GDM1 (cell line): ENCODE data around the gene LEFTY2.
"Not testable (repeated sequence)": the region's sequence is repeated elsewhere in the genome, so short reads cannot be mapped to it uniquely, and the experiment has no call there.

ENCODE experiments used
- DNase-seq: peaks from one replicate; lab custom pipeline; 2025; lab: John Stamatoyannopoulos, UW

The LEFTY2 gene, protein sequence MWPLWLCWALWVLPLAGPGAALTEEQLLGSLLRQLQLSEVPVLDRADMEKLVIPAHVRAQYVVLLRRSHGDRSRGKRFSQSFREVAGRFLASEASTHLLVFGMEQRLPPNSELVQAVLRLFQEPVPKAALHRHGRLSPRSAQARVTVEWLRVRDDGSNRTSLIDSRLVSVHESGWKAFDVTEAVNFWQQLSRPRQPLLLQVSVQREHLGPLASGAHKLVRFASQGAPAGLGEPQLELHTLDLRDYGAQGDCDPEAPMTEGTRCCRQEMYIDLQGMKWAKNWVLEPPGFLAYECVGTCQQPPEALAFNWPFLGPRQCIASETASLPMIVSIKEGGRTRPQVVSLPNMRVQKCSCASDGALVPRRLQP

DNA sequence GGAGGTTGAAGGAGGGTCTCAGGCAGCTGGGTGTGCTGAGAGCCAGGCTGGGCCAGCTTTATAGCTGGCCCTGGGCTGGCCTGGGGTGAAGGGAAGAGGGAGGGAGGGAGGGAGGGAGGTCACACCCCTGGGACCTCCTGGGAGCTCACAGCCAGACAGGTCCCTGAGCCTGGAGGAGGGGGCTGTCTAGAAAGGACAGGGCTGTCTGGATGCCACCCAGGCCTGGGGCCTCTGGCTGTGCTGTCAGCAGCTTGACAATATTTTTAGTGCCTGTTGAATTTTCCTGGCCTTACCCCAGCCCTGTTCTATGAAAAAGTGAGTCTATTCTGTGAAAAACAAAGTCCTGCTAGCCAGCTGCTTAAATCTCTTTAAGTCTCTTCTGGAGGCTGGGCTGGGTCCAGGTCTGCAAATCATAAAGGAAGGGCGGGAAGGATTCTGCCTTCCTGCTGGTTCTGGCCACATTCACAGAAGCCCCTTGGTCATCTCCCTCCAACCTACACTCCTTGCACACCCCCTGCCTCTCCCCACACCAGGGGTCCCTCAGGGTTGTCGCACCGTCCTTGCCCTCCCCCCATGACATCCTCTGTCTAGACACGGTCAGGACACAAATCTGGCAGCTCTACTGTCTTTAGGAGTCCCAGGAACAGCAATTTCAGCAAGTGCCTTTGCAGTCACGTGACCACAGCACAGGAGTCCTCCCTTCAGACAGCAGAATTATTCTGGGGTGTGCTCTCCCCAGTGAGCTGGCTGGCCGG lies at the start of gene LEFTY2:
LEFTY2 (minus strand) TSS at position 34 of the 755 bp plus-strand sequence. CDS start 80 bp downstream, outside the sequence.
- DNase-seq: no peak

DNA sequence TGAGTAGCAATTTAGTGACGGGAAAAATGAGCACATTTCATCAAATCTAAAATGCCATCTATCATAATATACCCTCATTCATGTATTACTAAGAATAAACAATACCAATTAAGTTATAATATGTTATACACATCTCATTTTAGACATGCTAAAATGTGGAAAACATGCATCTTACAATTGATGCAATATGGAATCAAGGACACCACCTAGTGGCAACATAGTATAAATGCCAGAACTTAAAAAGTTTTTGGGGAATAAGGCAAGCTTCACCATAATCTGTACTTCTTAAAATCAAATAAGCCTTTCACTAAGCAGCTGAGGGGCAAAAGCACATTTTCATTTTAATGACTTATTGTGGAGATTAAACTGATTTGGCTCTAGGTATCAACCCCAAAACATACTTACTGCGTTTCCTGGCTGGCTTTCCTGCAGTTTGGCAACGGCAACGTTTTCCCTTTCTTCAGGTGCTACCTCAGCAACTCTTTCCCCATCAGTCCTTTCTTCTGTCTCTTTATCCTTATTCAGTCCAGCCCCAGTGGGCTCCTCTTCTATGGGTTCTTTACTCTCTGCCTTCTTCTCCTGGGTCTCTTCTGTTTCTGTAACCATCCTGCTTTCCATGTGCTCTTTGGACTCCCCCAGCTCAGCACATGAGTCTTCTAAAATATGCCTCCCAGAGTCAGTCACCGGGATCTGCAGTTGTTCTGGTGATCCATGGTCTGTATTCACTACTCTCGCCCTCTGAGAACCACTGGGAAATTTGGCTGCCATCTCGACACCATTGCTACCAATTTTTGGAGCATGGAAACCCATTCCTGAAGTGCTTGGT lies 46.7 kb upstream of the LEFTY2 start:
- peak; percentile 16 for DNase-seq

DNA sequence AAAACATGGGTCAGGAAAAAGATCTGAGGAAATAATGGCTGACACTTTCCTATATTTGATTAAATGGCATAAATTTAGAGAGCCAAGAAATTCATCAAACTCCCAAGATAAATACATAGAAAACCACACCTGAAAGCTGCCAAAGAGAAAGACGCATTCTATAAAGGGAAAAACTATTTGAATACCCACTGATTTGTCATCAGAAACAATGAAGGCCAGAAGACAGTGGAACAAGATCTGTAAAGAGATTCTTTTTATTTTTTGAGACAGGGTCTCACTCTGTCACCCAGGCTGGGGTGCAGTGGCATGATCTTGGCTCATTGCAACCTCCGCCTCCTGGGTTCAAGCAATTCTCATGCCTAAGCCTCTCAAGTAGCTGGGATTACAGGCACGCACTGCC lies 40.7 kb upstream of the LEFTY2 start:
- no peak for DNase-seq

DNA sequence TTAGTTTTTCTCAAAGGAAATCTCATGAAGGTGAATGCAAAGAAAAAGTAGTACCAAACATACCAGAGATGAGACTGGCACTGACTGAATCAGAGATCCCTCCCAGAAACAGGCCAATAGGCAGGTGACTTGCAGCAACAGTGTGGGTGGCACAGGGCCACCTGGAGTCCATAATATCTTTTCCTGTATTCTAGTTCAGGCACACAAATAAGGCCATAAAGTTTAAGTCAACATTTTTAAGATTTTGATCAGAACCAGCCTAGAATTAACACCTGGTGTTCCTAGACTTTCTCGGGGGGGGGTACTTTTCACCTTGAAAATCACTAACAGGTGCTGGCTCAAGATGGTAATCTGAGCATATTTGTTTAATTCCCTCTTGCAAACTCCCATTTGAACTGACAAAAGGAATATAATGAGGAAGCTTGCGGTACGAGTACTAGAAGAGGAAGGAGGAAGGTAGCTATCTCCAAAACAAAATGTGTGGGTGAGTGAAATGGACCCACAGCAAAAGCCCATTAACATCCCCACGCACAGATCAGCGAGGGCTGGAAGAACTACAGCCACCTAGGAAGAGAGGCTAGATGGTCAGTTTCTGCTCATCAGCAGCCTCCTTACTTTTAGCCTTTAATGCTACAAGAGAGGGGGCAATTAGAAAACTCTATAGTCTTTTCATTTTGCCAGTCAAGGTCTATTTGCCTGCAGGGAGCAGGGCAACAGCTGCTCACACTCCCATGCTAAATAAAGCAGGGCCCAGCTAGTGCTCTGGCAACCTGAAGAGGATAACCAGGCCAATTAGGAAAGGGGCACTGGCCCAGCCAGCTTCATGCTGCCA lies 39.2 kb upstream of the LEFTY2 start:
- DNase-seq: no peak

DNA sequence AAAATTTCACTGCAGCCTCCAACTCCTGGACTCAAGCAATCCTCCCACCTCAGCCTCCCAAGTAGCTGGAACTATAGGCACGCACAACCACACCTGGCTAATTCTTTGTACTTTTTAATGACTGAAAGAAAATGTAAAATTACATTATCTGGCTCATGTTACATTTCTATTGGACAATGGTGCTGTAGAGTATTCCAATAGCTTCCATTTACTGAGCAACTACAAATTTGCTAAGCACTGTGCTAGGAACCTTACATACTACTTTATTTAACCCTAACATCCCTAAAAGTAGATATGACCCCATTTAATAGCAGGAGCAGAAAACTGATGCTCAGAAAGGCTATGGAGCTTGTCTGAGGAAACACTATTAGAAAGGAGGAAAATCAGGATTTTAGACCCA lies 38.4 kb upstream of the LEFTY2 start:
- no peak for DNase-seq

DNA sequence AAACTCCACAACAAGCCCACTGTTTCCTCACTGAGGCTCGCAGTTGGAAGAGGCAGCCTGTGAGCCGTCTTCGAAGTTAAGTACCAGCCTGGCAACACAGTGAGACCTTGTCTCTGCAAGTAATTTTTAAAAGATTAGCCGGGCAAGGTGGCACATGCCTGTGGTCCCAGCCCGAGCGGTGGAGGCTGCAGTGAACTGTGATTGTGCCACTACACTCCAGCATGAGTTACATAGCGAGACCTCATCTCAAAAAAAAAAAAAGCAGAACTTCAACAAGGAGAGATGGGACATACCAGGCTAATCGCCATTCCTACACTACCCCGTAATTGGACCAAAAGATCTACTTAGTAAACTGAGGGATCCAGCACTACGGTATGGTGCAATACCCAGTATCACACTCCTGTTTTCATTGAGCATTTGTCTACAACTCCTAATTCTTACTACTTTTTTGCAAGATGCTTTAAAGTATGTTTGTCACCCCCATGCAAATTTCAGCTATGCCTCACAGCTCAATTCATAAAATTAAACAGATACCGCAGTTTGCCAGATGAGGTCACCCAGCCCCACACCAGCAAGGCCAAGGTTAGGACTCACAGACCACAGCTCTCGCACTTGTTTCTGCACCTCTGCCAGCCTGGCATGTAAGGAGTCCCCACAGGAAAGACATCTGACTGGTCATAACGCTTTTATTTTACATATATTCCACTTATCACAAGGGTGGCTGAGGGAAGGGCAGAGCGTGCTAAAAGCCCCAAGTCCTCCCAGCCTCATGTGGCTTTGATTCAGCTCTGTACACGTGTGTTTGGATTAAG lies 37.1 kb upstream of the LEFTY2 start:
- no peak for DNase-seq

DNA sequence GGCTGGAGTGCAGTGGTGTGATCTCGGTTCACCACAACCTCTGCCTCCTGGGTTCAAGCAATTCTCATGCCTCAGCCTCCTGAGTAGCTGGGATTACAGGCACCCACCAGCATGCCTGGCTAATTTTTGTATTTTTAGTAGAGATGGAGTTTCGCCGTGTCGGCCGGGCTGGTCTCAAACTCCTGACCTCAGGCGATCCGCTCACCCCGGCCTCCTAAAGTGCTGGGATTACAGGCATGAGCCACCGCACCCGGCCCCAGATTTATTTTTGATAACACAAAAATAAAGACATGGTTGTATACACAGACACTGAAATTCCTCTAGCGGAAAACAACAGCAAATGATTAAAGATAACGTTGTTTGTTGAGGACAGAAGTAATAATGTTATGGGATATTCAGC lies 34.1 kb upstream of the LEFTY2 start:
- DNase-seq: not testable (repeated sequence)

DNA sequence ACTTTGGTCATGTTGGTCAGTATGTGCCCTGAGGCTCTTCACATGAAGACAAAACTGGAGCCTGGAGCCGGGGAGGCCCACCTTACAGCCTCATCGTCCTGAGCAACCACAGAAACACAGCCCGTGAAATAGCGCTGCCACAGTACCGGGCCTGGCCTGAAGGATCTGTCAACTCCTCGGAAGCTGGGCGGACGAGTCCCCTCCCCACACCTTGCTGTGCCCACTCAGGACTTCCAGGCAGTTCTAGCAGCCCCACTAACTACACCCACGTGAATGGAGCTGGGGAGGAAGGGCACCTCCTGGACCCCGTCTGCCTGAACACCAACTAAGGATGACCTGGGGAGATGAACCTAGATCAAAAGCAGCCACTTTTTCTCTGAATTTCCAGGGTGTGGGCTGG lies 33.4 kb upstream of the LEFTY2 start:
- DNase-seq: no peak

DNA sequence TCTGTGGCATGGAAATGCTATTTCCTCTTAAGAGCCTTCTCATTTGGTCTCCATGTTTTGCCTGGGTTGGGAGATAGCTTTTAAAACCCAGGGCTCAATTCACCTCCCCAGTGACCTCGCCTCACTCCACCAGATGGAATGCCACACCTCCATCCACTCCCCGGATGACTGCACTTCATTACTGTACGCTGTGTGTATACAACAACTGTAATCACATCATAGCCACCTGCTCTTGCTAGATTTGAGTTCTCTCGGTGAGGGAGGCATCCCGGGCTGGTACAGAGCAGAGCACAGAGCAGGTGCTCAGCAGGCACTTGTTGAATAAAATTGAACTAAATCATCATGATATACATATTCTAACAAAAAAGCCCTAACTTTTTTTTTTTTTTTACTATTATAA lies 32.1 kb upstream of the LEFTY2 start:
- DNase-seq: no peak

DNA sequence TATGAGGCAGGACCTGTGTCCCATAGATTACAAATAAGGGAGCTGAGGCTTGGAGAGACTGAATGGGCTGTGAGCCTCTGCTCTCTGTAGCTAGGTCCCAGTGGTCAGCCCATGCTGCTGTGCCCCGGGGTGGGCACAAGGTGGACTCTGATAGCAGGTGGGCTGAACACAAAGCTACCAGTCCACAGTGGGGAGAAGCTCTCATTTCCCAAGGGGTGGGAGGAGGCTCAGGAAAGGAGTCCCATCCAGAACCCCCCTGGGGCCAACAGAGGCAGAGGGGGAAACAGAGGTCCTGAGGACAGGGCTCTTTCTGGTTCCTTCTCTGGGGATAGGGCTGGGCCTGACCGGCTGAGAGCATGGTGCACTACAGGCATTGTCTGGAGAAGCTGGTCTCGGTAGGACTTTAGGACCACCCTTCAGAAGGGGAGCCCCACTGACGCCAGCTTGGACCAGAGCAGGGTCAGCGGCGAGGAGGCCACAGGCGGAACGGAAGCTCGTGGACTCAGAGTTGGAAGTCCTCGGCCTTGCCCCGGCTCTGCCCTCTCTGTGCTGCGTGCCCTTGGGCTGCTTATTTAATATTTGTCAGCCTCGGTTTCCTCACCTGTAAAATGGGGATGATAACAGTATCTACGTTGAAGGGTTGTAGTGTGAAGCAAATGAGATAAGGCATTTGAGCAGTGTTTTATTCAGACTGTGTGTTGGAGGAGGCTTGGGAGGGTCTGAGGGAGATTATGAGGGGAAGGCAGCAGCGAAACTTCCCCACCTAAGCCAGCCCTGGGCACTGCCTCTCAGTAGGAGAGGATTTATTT lies 31.5 kb upstream of the LEFTY2 start:
- no peak for DNase-seq

DNA sequence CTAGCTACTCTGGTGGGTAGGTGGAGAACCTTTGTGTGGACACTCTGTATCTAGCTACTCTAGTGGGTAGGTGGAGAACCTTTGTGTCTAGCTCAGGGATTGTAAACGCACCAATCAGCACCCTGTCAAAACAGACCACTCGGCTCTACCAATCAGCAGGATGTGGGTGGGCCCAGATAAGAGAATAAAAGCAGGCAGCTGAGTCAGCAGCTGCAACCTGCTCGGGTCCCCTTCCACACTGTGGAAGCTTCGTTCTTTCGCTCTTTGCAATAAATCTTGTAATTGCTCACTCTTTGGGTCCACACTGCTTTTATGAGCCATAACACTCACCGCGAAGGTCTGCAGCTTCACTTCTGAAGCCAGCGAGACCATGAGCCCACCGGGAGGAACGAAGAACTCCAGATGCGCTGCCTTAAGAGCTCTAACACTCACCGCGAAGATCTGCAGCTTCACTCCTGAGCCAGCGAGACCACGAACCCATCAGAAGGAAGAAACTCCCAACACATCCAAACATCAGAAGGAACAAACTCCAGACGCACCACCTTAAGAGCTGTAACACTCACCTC lies 29.7 kb upstream of the LEFTY2 start:
- DNase-seq: not testable (repeated sequence)

DNA sequence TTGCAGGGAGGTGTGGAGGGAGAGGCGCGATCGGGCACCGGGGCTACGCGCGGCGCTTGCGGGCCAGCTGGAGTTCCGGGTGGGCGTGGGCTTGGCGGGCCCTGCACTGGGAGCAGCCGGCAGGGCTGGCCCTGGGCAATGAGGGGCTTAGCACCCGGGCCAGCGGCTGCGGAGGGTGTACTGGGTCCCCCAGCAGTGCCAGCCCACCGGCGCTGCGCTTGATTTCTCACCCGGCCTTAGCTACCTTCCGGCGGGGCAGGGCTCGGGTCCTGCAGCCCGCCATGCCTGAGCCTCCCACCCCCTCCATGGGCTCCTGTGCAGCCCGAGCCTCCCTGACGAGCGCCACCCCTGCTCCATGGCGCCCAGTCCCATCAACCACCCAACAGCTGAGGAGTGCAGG lies 28.7 kb upstream of the LEFTY2 start:
- DNase-seq: not testable (repeated sequence)

DNA sequence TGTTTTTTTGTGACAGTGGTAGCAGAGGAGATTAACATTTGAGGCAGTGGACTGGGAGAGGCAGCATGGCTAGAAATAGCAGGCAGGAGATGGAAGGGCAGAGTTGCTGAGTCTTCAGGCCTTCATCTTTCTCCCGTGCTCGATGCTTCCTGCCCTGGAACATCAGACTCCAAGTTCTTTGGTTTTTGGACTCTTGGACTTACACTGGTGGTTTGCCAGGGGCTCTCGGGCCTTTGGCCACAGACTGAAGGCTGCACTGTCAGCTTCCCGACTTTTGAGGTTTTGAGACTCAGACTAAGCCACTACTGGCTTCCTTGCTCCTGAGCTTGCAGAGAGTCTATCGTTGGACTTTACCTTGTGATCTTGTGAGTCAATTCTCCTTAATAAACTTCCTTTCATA lies 24.2 kb upstream of the LEFTY2 start:
- no peak for DNase-seq

DNA sequence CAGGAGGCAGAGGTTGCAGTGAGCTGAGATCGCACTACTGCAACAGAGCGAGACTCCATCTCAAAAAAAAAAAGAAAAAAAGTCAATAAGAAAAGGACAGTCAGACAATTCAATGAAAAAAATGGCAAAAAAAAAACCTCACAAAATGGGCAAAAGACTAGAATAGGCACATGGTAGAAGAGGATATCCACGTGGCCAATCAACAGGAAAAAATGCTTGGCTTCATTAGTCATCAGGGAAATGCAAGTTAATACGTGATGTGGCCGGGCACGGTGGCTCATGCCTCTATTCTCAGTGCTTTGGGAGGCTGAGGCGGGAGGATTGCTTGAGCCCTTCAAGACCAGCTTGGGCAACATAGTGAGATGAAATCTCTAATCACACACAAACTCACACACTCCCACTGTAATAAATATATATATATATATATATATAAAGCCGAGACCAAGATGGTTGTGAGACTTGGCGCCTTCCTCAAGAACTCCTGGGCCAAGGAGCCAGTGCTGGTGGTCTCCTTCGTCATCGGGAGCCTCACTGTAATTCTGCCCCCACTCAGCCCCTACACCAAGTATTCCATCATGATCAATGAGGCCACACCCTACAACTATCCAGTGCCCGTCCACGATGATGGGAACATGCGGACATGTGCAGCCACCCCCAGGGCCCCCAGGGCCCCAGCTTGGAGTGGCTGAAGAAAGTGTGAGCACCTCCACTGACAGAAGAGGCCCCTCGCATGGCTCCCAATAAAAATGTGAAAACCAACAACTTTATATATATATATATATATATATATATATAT lies 22.9 kb upstream of the LEFTY2 start:
- DNase-seq: no peak

DNA sequence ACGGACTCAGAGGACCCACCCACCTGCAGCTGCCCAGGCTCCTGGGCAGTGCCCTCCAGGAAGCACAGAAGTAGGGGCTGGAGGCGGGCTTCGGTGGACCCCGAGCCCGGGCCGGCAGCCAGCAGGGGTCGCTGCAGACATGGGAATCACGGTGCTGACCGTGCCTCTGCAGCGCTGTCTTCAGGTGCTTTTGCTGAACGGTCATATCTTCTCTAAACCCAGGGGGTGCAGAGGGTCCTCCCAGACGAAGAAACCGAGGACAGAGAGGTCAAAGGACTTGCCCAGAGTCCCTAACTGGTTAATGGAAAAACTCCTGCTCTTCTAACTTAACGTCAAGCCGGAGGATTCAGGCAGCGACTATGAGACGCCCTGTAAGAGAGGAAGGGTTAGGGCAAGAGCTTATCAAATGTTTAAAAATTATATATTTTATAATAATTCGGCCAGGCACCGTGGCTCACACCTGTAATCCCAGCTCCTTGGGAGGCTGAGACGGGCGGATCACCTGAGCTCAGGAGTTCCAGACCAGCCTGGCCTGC lies 21.5 kb upstream of the LEFTY2 start:
- DNase-seq: no peak

DNA sequence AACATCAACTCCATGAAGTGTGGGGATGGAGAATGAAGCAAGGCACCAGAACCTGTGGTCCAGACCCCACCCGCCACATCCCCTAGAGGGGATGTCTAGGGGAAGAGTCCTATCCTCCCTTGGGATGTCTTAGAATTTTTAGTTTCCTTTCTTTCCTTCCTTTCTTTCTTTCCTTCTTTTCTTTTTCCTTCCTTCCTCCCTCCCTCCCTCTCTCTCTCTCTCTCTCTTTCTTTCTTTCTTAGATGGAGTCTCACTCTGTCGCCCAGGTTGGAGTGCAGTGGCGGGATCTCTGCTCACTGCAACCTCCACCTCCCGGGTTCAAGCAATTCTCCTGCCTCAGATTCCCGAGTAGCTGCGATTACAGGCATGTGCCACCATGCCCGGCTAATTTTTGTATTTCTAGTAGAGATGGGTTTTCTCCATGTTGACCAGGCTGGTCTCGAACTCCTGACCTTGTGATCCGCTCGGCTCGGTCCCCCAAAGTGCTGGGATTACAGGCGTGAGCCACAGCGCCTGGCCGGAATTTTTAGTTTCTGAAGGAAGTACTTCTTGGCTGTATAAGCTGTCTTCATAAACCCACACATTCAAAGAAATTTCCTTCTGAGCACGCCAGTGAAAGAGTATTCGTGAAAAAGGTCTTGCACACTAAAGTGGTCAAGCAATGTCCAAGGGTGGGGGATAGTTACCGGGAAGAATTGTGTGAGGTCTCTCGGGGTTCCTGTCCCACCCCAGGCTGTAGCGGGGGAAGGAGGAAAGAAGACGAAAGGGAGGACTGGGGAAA lies 20.8 kb upstream of the LEFTY2 start:
- DNase-seq: no peak

DNA sequence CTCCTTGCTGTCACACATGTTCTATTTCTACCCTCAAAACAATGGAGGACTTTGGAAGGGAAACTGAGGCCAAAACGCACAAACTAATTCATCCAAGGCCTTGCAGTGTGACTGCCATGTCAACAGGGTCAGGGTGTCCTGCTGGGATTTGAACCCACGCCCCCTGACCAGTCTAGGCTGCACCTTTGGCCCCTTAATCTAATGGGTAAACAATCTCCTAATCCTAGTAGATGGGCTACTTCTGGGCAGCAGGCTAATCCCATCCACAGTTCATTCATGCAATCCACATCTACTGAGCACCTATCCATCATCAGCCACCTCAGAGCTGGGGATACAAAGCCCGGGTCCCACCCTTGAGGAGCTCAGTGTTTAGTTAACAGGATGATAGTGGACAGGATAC lies 17.0 kb upstream of the LEFTY2 start:
- no peak for DNase-seq

DNA sequence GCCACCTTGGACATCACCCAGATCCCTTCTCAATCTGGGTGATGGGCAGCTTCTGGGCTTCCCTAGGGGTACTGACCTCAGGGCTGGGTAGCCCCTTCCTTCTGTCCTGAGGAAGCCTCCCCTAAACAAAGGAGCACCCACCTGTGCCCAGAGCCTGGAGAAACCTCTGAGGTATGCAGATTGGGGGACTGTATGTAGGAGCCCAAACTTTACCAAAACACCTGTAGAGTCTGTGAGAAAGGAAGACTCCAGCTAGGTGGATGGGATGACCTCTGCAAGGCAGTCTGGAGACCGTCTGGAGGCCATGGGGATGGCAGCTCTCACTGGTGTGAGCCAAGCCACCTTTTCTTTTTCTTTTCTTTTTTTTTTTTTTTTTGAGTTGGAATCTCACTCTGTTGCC lies 13.7 kb upstream of the LEFTY2 start:
- DNase-seq: no peak
